GM18858 (cell line): Measurements from ENCODE around the gene TLR10.
A peak's percentile ranks its signal among the peaks of the same experiment; 100 is the strongest.
"Not testable (repeated sequence)": the region's sequence is repeated elsewhere in the genome, so short reads cannot be mapped to it uniquely, and the experiment has no call there.

ENCODE experiments used
- ATAC-seq: cut with Tn5 transposase; IDR thresholded peaks from one replicate; pipeline ENCODE4 v1.9.1; 2021; ENCODE audit not compliant: unreplicated experiment

TLR10 gene

DNA sequence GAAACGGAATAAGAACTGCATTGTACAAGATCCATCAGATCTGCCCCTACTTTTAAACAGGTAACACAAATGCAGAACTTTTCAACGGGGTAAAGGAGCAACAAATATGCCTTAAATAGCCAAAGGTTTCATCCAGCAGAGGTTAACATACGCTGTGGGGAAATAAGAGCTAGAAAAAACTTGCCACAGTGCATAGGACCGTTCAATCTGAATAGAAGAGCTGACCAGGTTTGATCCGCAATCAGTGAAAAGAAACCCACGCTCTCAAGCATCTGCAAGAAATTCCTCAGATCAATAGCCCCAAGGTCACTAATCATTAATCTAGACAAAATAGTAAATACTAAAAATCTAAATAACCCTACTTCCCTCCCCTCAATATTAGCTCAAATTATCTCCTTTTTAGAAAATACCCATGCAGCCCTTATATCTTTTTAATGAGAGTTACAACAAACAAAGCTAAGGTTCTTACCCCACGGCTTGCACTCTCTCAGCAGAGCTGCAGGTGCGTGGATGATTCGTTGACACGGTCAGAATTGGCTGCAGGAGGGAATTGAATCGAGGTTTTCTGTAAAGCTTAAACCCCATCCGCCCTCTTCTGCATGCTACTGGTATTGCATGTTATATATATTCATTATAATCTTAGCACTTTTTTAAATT lies at the start of gene TLR10:
TLR10 (minus strand) TSS at position 539 of the 657 bp plus-strand sequence. CDS start 7,400 bp downstream, outside the sequence.
- no peak for ATAC-seq

- ATAC-seq: no peak
Observed at GRCh38 chr4:38832206-38832605, 49.4 kb upstream of the TLR10 start.

DNA sequence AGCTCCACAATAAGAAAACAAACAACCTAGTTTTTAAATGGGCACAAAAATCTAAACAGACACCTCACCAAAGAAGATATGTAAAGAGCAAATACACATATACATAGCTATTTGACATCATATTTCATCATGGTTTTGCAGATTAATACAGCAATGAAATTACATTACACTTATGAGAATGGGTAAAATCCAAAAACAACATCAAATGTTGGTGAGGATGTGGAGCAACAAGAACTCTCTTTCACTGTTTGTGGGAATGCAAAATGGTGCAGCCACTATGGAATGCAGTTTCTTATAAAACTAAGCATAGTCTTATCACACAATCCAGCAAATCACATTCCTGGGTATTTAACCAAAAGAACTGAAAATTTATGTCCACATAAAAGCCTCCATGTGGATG lies 48.9 kb upstream of the TLR10 start:
- ATAC-seq: no peak

DNA sequence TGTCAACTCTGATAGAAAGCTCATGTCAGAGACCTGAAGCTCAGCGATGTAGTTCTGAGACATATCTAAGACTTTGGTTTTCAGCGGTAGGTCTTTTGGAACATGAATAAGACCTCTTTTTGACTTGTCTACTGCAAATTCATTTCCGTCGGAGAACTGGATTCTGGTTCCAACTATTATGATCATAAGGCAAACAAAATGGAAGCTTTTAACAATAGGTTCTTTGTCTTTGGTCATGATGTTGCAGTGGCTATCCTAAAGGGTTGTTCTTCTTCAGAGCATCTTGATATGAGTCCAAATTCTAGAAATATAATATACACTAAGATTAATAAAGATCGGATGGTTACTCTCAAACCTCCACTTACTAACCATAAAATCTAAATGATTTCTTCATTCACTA lies 46.4 kb upstream of the TLR10 start:
- ATAC-seq: no peak

DNA sequence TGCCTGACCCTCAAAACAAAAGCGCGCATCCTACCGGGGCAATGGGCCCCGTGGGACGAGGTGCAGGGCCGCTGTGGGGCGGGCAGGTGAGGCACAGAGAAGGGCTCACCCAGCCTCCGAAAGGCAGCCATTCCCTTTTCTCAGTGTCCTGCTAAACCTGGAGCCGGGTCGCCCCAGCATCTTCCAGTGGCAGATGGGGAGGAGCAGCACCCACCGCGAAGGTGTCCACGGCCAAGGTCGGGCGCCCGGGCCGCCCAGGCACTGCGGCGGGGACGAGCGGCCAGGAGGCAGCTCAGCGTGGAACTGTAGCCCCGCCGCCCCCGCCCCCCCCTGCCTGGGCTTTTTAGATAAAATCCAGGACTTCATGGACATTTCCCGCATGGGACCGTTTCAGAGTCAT lies 41.0 kb upstream of the TLR10 start:
- ATAC-seq: no peak

DNA sequence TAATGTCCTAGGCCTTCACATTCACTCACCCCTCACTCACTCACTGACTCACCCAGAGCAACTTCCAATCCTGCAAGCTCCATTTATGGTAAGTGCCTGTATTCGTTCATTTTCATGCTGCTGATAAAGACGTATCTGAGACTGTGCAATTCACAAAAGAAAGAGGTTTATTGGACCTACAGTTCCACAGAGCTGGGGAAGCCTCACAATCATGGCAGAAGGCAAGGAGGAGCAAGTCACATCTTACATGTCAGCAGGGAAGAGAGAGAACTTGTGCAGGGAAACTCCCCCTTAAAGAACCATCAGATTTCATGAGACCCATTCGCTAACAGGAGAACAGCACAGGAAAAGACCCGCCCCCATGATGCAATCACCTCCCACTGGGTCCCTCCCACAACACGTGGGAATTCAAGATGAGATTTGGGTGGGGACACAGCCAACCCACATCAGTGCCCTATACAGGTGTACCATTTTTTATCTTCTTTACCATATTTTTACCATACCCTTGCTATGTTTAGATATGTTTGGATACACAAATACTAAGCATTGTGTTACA lies 40.0 kb upstream of the TLR10 start:
- ATAC-seq: no peak

DNA sequence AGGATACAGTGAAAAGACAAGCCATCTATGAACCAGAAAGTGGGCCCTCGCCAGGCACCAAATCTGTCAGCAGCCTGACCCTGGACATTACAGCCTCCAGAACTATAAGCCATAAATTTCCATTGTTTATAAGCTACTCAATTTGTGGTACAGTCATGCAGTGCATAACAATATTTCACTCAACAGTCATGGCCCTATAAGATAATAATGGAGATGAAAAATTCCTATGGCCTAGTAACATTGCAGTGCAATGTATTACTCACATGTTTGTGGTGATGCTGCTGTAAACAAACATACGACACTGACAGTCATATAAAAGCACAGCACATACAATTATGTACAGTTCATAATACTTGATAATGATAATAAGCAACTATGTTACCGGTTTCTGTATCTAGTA lies 38.9 kb upstream of the TLR10 start:
- ATAC-seq: no peak

DNA sequence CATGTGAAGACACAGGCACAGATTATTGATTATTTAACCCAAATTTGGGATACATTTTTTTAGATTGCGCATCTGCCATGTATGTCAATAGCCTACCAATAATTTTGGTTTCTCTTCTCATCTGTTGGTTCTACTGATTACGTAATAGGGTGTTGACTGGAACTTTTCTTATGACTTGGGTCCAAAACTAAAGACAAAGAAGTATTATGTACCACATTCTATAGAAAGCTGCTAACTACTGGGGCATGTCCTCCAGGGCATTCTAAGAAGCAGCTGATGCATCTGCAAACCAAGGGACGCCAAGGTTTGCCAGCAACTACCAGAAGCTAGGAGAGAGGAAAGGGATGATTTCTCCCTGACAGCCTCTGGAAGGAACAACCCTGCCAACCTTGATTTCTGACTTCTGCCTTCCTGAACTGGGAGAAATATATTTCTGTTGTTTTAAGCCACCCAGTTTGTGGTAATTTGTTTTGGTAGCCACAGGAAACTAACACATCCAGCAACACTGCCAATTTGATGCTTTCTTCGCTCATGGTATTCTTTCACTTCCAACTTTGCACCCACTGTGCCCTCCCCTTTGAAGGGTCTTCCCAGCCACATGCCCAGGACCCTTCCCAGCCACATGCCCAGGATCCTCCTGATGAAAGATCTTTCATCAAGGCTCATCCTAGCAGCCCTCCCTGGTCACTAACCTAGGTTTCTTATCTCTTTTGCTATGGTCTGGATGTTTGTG lies 37.7 kb upstream of the TLR10 start:
- peak; percentile 45 for ATAC-seq

DNA sequence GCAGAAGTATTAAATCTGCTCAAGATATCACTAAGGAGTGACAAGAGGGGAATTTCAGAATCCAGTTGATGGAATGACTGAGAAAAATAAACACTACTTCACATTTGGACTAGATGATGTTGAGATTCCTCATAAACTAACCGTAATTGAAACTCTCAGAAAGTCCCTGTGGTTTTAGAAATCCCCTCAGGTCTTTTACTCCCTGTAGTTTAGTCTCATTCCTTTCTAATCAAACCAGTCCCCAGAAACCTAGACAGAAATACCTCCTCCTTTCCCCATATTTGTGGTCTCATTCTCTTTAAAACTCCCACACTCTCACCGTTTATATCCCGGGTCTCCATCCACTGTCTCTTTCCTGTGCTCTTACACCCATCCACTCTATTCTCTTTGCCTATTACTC lies 36.8 kb upstream of the TLR10 start:
- ATAC-seq: no peak

GRCh38 chr4:38818441-38818976 lies 35.7 kb upstream of the TLR10 start:
- peak; percentile 44 for ATAC-seq

DNA sequence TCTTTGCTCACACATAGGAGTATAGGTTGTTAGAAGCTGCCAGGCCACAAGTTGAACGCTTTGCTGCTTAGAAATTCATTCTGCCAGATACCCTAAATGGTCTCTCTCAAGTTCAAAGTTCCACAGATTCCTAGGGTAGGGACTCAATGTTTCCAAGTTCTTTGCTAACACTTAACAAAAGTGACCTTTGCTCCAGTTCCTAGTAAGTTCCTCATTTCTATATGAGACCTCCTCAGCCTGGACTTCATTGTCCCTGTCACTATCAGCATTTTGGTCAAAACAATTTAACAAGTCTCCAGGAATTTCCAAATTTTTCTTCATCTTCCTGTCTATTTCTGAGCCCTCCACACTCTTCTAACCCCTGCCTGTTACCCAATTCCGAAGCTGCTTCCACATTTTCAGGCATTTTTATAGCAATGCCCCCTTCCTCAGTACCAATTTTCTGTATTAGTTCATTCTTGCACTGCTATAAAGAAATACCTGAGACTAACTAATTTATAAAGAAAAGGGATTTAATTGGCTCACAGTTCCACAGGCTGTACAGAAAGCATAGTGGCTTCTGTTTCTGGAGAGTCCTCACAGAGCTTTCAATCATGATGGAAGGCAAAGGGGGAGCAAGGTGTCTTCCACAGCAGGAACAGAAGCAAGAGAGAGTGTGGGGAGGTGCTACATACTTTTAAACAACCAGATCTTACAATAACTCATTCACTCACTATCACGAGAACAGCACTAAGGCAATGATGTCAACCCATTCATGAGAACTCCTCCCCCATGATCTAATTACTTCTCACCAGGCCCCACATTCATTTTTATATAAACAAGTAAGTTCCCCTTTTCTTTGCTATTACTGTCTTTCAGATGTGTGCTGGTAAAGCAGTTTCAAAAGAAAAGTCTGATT lies 33.3 kb upstream of the TLR10 start:
- ATAC-seq: no peak

- no peak for ATAC-seq
Observed at GRCh38 chr4:38814386-38814785, 31.6 kb upstream of the TLR10 start.

DNA sequence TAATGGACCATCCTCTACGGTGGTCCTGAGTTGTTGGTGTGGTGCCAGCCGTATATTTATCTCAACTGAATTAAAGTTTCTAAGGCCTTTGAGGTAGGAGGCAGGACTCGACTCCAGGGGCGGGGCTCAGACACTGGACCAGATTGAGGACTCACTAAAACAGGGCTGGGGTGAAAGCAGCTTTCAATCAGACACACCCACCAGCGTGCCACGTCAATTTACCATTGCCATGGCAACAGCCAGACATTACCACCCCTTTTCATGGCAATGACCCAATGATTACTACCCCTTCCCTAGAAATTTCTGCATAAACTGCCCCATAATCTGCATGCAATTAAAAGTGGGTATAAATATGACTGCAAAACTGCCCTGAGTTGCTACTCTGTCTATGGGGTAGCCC lies 28.5 kb upstream of the TLR10 start:
- ATAC-seq: no peak

- ATAC-seq: not testable (repeated sequence)
Observed at GRCh38 chr4:38807462-38807861, 24.7 kb upstream of the TLR10 start.

DNA sequence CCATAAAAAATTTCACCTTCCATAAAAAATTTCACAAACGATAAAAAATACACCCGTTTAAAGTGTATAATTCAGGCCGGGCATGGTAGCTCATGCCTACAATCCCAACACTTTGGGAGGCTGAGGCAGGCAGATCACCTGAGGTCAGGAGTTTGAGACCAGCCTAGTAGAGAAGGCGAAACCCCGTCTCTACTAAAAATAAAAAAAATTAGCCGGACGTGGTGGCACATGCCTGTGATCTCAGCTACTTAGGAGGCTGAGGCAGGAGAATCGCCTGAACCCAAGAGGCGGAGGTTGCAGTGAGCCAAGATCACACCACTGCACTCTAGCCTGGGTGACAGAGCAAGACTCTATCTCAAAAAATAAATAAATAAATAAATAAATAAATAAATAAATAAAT lies 23.5 kb upstream of the TLR10 start:
- not testable (repeated sequence) for ATAC-seq

DNA sequence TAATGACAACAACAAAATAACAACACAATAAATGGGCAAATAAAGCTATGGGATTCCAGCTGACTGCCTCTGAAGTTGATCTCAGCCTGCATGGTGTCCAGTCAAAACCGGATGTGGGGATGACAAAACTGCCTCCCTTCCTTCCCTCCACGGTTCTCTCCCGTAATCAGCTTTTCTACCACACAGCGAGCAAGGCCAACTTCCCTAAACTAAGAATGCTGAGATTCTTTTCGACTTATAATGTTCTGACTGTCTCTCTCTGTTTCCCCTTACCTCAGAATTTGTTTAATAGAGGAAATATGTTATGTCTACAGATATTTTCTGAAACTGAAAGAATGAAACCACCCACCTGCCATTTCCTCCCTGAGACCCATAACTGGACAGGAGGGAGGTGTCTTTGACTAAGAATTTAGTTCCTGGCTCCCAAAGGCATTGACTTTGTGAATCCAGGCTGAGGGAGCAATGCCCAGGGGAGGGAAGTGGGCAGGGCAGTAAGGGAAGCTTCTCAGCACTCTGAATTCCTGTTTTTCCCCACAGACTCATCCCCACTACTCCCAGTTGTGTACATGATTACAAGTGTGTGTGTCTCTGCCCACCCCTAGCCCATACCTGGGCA lies 22.8 kb upstream of the TLR10 start:
- peak; percentile 76 for ATAC-seq

DNA sequence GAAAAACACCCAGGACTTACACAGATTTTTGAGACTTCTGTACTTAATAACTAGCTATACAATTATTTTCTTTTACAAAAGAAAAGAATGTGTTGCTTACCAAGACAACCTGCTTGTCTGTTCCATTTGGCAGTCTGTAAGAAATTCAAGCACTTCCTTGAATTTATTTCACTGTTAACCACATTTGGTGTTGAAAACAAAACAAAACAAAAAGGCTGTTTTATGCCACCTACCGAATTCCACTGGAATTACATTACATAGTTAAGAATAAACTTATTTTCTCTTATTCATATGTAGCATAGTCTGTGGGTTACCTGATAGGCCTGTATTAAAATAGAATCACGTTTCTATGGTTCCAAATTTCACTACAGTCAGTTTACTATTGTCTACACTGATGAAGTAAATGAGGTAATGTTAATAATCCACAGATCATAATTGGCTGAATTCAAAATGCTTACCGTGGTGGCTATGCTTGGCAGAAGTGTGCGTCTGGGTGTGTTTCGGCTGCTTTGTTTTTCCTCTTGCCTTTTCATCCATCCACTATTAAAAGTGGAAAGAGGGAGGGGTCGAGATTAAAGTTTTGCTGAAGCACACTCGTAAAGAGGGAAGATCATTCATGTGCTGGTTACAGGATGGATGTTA lies 22.0 kb upstream of the TLR10 start, which contains the start of gene TLR1:
TLR1 (minus strand) TSS at position 138 of the 642 bp plus-strand sequence. CDS start 5,960 bp downstream, outside the sequence.
- ATAC-seq: peak; percentile 16

DNA sequence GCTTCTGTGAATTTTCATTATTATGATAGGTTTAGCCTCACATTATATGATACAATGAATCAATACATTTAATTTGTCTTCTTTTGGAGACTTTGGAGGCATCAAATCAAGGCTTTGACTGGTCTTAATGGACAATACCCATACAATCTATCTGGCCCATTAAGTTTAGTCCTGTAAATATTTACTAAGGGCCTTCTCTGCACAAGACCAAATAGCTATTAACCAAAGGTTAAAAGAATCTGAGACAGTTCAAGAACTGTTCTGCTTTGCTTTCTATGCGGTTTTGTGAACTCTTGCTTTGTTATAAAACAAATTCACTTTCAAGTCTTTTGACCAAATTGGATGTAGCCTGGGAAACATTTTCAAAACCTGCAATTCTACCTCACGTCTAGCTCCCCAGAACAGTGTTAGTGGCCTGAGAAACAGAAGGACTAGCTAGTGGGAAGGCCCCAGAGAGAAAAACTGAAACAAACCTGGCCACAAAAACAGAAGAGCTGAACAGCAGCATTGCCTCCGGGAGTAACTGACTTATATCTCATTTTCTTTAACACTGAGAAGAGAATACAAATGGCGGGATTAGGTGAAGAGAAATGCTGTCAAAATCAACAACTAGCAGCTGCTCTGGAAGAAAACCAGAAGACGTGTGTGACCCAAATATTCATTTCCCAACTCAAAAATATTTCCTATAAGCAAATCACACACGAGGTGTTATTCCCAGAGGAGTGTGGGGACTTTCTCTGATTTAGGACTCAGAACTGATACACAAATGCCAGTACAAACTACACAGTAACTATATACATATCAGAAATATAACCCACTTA lies 21.3 kb upstream of the TLR10 start:
- peak; percentile 35 for ATAC-seq
